BLaER1 treated with 17β-estradiol and CSF1 and Interleukin-3, amounts not matched to agents 10 nM and 100 nM (cell line): ENCODE data around the gene PLD1.

Experiments used
- H3K27ac ChIP-seq, 11 experiments: shearing (Covaris generic); formaldehyde crosslinking; 2 replicates each; pipeline ENCODE4 v1.8.1; 2022
- H3K27me3 ChIP-seq, 11 experiments: shearing (Covaris generic); formaldehyde crosslinking; 2 replicates each; pipeline ENCODE4 v1.8.1; 2022
- H3K36me3 ChIP-seq, 11 experiments: shearing (Covaris generic); formaldehyde crosslinking; 2 replicates each; pipeline ENCODE4 v1.8.1; 2022
- H3K4me1 ChIP-seq, 10 experiments: shearing (Covaris generic); formaldehyde crosslinking; 2 replicates each; pipeline ENCODE4 v1.8.1; 2022
- H3K4me2 ChIP-seq, 11 experiments: shearing (Covaris generic); formaldehyde crosslinking; 2 replicates each; pipeline ENCODE4 v1.8.1; 2022
- H3K4me3 ChIP-seq, 10 experiments: shearing (Covaris generic); formaldehyde crosslinking; 2 replicates each; pipeline ENCODE4 v1.8.1; 2022
- H3K9ac ChIP-seq, 11 experiments: shearing (Covaris generic); formaldehyde crosslinking; 2 replicates each; pipeline ENCODE4 v1.8.1; 2022
- H3K9me3 ChIP-seq, 11 experiments: shearing (Covaris generic); formaldehyde crosslinking; replicated peaks in 1 of 11; 2 replicates each; pipeline ENCODE4 v1.8.1; 2022
- H4K20me1 ChIP-seq, 11 experiments: shearing (Covaris generic); formaldehyde crosslinking; 2 replicates each; pipeline ENCODE4 v1.8.1; 2022
- Cebpa-rat ChIP-seq, 11 experiments: shearing (Covaris generic); IDR thresholded peaks; 2 replicates each; pipeline ENCODE4 v1.8.1; 2022

PLD1 gene

GRCh38 chr3:171672124-171672523, 138.2 kb downstream of the PLD1 start:
- no peaks in the 10 kb centered on the region for H4K20me1 ChIP-seq
- no peaks in the 10 kb centered on the region for H3K9me3 ChIP-seq
- H3K36me3 ChIP-seq = peaks cover 0 to 47% (median 0%) of the 10 kb centered on the region in 11 experiments; a peak in 5 of 22 replicates

GRCh38 chr3:171671709-171672108, 138.6 kb downstream of the PLD1 start:
- H3K27ac ChIP-seq = no peak overlapping the region
- H3K9ac ChIP-seq = no peak overlapping the region

More at GRCh38 chr3:171672124-171672523, 138.2 kb downstream of the PLD1 start:
- Histone ChIP-seq H3K4me1 (no peaks in the 10 kb centered on the region), H3K4me2 (no peak overlapping the region), H3K4me3 (no peak overlapping the region), H3K9ac (no peak overlapping the region), H3K27ac (no peak overlapping the region), H3K27me3 (no peaks in the 10 kb centered on the region)
- no peak for TF ChIP-seq Cebpa-rat (IDR thresholded peaks at IDR 0.05)

GRCh38 chr3:171666516-171666915, 143.8 kb downstream of the PLD1 start:
- Histone ChIP-seq H3K9ac (no peak overlapping the region), H3K27ac (no peak overlapping the region), H4K20me1 (no peaks in the 10 kb centered on the region)

More at GRCh38 chr3:171671709-171672108, 138.6 kb downstream of the PLD1 start:
- Histone ChIP-seq H3K36me3 (peaks cover 0 to 49% (median 0%) of the 10 kb centered on the region in 11 experiments; a peak in 5 of 22 replicates), H3K4me2 (no peak overlapping the region), H4K20me1 (no peaks in the 10 kb centered on the region), H3K9me3 (no peaks in the 10 kb centered on the region), H3K4me1 (no peaks in the 10 kb centered on the region), H3K27me3 (no peaks in the 10 kb centered on the region), H3K4me3 (no peak overlapping the region)
- no peak for TF ChIP-seq Cebpa-rat (IDR thresholded peaks at IDR 0.05)

GRCh38 chr3:171663805-171664204, 146.5 kb downstream of the PLD1 start:
- Histone ChIP-seq H3K27me3 (no peaks in the 10 kb centered on the region), H3K4me2 (no peak overlapping the region), H3K4me1 (no peaks in the 10 kb centered on the region), H3K9me3 (no peaks in the 10 kb centered on the region), H3K4me3 (no peak overlapping the region), H3K9ac (no peak overlapping the region), H3K36me3 (peaks cover 0 to 74% (median 0%) of the 10 kb centered on the region in 11 experiments; a peak in 4 of 22 replicates), H4K20me1 (no peaks in the 10 kb centered on the region), H3K27ac (no peak overlapping the region)
- no peak for TF ChIP-seq Cebpa-rat (IDR thresholded peaks at IDR 0.05)

More at GRCh38 chr3:171666516-171666915, 143.8 kb downstream of the PLD1 start:
- H3K9me3 ChIP-seq = no peaks in the 10 kb centered on the region
- H3K27me3 ChIP-seq = no peaks in the 10 kb centered on the region
- no peaks in the 10 kb centered on the region for H3K4me1 ChIP-seq
- peaks cover 0 to 54% (median 0%) of the 10 kb centered on the region in 11 experiments; a peak in 4 of 22 replicates for H3K36me3 ChIP-seq
- no peak overlapping the region for H3K4me2 ChIP-seq
- TF ChIP-seq Cebpa-rat (IDR thresholded peaks at IDR 0.05) = no peak
- H3K4me3 ChIP-seq = no peak overlapping the region

- TF ChIP-seq Cebpa-rat (IDR thresholded peaks at IDR 0.05) = no peak
- Histone ChIP-seq H3K9ac (no peak overlapping the region), H3K27me3 (no peaks in the 10 kb centered on the region), H3K4me1 (no peaks in the 10 kb centered on the region), H3K4me3 (no peak overlapping the region), H3K36me3 (peaks cover 0 to 77% (median 0%) of the 10 kb centered on the region in 11 experiments; a peak in 4 of 22 replicates), H3K4me2 (no peak overlapping the region), H3K9me3 (no peaks in the 10 kb centered on the region), H4K20me1 (no peaks in the 10 kb centered on the region), H3K27ac (no peak overlapping the region)
Measured at GRCh38 chr3:171661484-171661883, 148.8 kb downstream of the PLD1 start.

GRCh38 chr3:171660188-171660587, 150.1 kb downstream of the PLD1 start:
- H3K4me3 ChIP-seq = no peak overlapping the region
- no peaks in the 10 kb centered on the region for H4K20me1 ChIP-seq
- H3K9ac ChIP-seq = no peak overlapping the region
- peaks cover 0 to 4% (median 0%) of the 10 kb centered on the region in 10 experiments; a peak in 2 of 20 replicates for H3K4me1 ChIP-seq
- H3K9me3 ChIP-seq = no peaks in the 10 kb centered on the region
- H3K4me2 ChIP-seq = no peak overlapping the region
- H3K36me3 ChIP-seq = peaks cover 0 to 75% (median 0%) of the 10 kb centered on the region in 11 experiments; a peak in 4 of 22 replicates
- H3K27me3 ChIP-seq = no peaks in the 10 kb centered on the region
- TF ChIP-seq Cebpa-rat (IDR thresholded peaks at IDR 0.05) = no peak
- H3K27ac ChIP-seq = no peak overlapping the region

- Histone ChIP-seq H3K4me3 (no peak overlapping the region), H3K36me3 (peaks cover 0 to 68% (median 0%) of the 10 kb centered on the region in 11 experiments; a peak in 4 of 22 replicates), H4K20me1 (no peaks in the 10 kb centered on the region), H3K4me1 (peaks cover 0 to 12% (median 0%) of the 10 kb centered on the region in 10 experiments; a peak in 3 of 20 replicates), H3K9ac (no peak overlapping the region), H3K4me2 (no peak overlapping the region), H3K27ac (no peak overlapping the region), H3K9me3 (no peaks in the 10 kb centered on the region), H3K27me3 (no peaks in the 10 kb centered on the region)
- TF ChIP-seq Cebpa-rat (IDR thresholded peaks at IDR 0.05) = no peak
Measured at GRCh38 chr3:171658841-171659240, 151.4 kb downstream of the PLD1 start.

GRCh38 chr3:171654809-171655208, 155.5 kb downstream of the PLD1 start:
- peak overlapping the region in 2 of 11 experiments; percentile 27 to 38; a peak in 2 of 22 replicates for H3K4me2 ChIP-seq
- peaks cover 0 to 40% (median 0%) of the 10 kb centered on the region in 11 experiments; a peak in 4 of 22 replicates for H3K36me3 ChIP-seq
- no peak overlapping the region for H3K4me3 ChIP-seq
- no peak overlapping the region for H3K9ac ChIP-seq
- H3K4me1 ChIP-seq = peaks cover 0 to 16% (median 0%) of the 10 kb centered on the region in 10 experiments; a peak in 3 of 20 replicates
- H3K27me3 ChIP-seq = no peaks in the 10 kb centered on the region
- H3K9me3 ChIP-seq = no peaks in the 10 kb centered on the region
- no peaks in the 10 kb centered on the region for H4K20me1 ChIP-seq
- TF ChIP-seq Cebpa-rat (IDR thresholded peaks at IDR 0.05) = no peak
- H3K27ac ChIP-seq = peak overlapping the region in 1 of 11 experiments; percentile 26; a peak in 1 of 22 replicates

GRCh38 chr3:171654326-171654725, 156.0 kb downstream of the PLD1 start:
- TF ChIP-seq Cebpa-rat (IDR thresholded peaks at IDR 0.05) = no peak
- peak overlapping the region in 1 of 11 experiments; percentile 26; a peak in 1 of 22 replicates for H3K27ac ChIP-seq
- no peak overlapping the region for H3K9ac ChIP-seq
- H3K36me3 ChIP-seq = peaks cover 0 to 37% (median 0%) of the 10 kb centered on the region in 11 experiments; a peak in 4 of 22 replicates
- H3K4me2 ChIP-seq = peak overlapping the region in 2 of 11 experiments; percentile 5 to 38; a peak in 1 of 22 replicates
- no peaks in the 10 kb centered on the region for H3K27me3 ChIP-seq
- H4K20me1 ChIP-seq = no peaks in the 10 kb centered on the region
- no peaks in the 10 kb centered on the region for H3K9me3 ChIP-seq
- H3K4me3 ChIP-seq = no peak overlapping the region
- peaks cover 0 to 16% (median 0%) of the 10 kb centered on the region in 10 experiments; a peak in 3 of 20 replicates for H3K4me1 ChIP-seq

GRCh38 chr3:171653701-171654100, 156.6 kb downstream of the PLD1 start:
- H3K4me2 ChIP-seq = no peak overlapping the region
- H3K4me1 ChIP-seq = peaks cover 0 to 16% (median 0%) of the 10 kb centered on the region in 10 experiments; a peak in 3 of 20 replicates
- peaks cover 0 to 30% (median 0%) of the 10 kb centered on the region in 11 experiments; a peak in 4 of 22 replicates for H3K36me3 ChIP-seq
- no peaks in the 10 kb centered on the region for H3K27me3 ChIP-seq
- no peaks in the 10 kb centered on the region for H3K9me3 ChIP-seq
- no peak overlapping the region for H3K9ac ChIP-seq
- H3K4me3 ChIP-seq = no peak overlapping the region
- H4K20me1 ChIP-seq = no peaks in the 10 kb centered on the region
- no peak overlapping the region for H3K27ac ChIP-seq
- no peak for TF ChIP-seq Cebpa-rat (IDR thresholded peaks at IDR 0.05)
